Measurements from ENCODE around the gene DBN1.
"Not testable (repeated sequence)": the region's sequence is repeated elsewhere in the genome, so short reads cannot be mapped to it uniquely, and the experiment has no call there.

The DBN1 gene

GRCh38 chr5:177491983-177492746 lies 18.7 kb upstream of the DBN1 start:
- DNase-seq: no peak

- no peak for DNase-seq
Observed at GRCh38 chr5:177491429-177491945, 18.1 kb upstream of the DBN1 start.

GRCh38 chr5:177490992-177491391 lies 17.6 kb upstream of the DBN1 start:
- no peak for DNase-seq

GRCh38 chr5:177490311-177490991 lies 17.0 kb upstream of the DBN1 start:
- peak in 14 of 58 donors; percentile 10 to 58 (median 25) for DNase-seq

- DNase-seq: no peak
Observed at GRCh38 chr5:177489119-177489716, 15.8 kb upstream of the DBN1 start.

GRCh38 chr5:177487975-177488374 lies 14.5 kb upstream of the DBN1 start:
- DNase-seq: no peak

- no peak for DNase-seq
Observed at GRCh38 chr5:177487144-177487543, 13.7 kb upstream of the DBN1 start.

GRCh38 chr5:177486256-177486655 lies 12.8 kb upstream of the DBN1 start:
- DNase-seq: no peak

- not testable (repeated sequence) for DNase-seq
Observed at GRCh38 chr5:177485753-177486152, 12.3 kb upstream of the DBN1 start.

- no peak for DNase-seq
Observed at GRCh38 chr5:177484902-177485549, 11.6 kb upstream of the DBN1 start.

- no peak for DNase-seq
Observed at GRCh38 chr5:177483994-177484901, 10.8 kb upstream of the DBN1 start.

- DNase-seq: no peak
Observed at GRCh38 chr5:177483042-177483441, 9.6 kb upstream of the DBN1 start.

- DNase-seq: no peak
Observed at GRCh38 chr5:177482359-177482795, 8.9 kb upstream of the DBN1 start.

GRCh38 chr5:177479774-177480173 lies 6.3 kb upstream of the DBN1 start:
- DNase-seq: peak in 1 of 58 donors; percentile 23

- DNase-seq: peak in 10 of 58 donors; percentile 10 to 42 (median 16)
Observed at GRCh38 chr5:177478711-177479646, 5.5 kb upstream of the DBN1 start.

GRCh38 chr5:177477701-177478477 lies 4.5 kb upstream of the DBN1 start:
- no peak for DNase-seq

GRCh38 chr5:177476531-177477233 lies 3.2 kb upstream of the DBN1 start:
- DNase-seq: no peak

Measured in anterior cingulate cortex (tissue), 58 donors.